Vagina (tissue), 2 donors: ENCODE measurements around the gene PTPRD.

ENCODE experiments used
- CTCF ChIP-seq, 3 experiments: fragments of 450-650 bp in 2 of 3; fragments of 200-600 bp in 1 of 3; sonication (generic) in 1 of 3; IDR thresholded peaks; one replicate each; pipeline ENCODE4 v1.5.1; 2017 to 2019; ENCODE audit warnings: antibody characterized with exemption in 3 of 3, mild to moderate bottlenecking in 2 of 3, moderate library complexity in 2 of 3
- POLR2A ChIP-seq, 2 donors: fragments of 450-650 bp; IDR thresholded peaks; one replicate each; pipeline ENCODE4 v1.6.1; 2017; ENCODE audit warnings: antibody characterized with exemption in 2 of 2, mild to moderate bottlenecking in 2 of 2, moderate library complexity in 2 of 2
- POLR2AphosphoS5 ChIP-seq, 2 donors: sonication (generic); formaldehyde crosslinking; IDR thresholded peaks; one replicate each; pipeline ENCODE4 v1.9.0; 2017; ENCODE audit warnings: antibody characterized with exemption in 2 of 2, mild to moderate bottlenecking in 2 of 2, low read depth in 1 of 2; ENCODE audit not compliant: insufficient read depth in 1 of 2

GRCh38 chr9:10586407-10586806 lies 26.4 kb downstream of the PTPRD start:
- TF ChIP-seq POLR2A (IDR thresholded peaks at IDR 0.05) (no peak), CTCF (IDR thresholded peaks at IDR 0.05) (no peak), POLR2AphosphoS5 (IDR thresholded peaks at IDR 0.05; ENCODE audit: insufficient read depth in 1 of 2, low read depth in 1 of 2) (no peak)
